WERI-Rb-1 (cell line): ENCODE data around the gene ATP2B2.
"Not testable (repeated sequence)": the region's sequence is repeated elsewhere in the genome, so short reads cannot be mapped to it uniquely, and the experiment has no call there.

Source experiments
- DNase-seq: peaks from one replicate; pipeline ENCODE4 v3.0.0-alpha.2; 2020
- H3K27ac ChIP-seq: fragments of 250-450 bp; sonication (Bioruptor Pico); 2 replicates; pipeline ENCODE4 v1.5.1; 2020; ENCODE audit warnings: mild to moderate bottlenecking, moderate library complexity
- H3K27me3 ChIP-seq: fragments of 250-450 bp; sonication (Bioruptor Pico); 2 replicates; pipeline ENCODE4 v1.5.1; 2021; ENCODE audit warnings: mild to moderate bottlenecking, low read depth, moderate library complexity; ENCODE audit not compliant: insufficient read depth, severe bottlenecking
- H3K36me3 ChIP-seq: fragments of 250-450 bp; sonication (Bioruptor Pico); 2 replicates; pipeline ENCODE4 v1.5.1; 2020; ENCODE audit warnings: mild to moderate bottlenecking, moderate library complexity
- H3K4me3 ChIP-seq: 2 replicates; pipeline ENCODE4 v1.5.1; 2011; ENCODE audit warnings: low read depth, mild to moderate bottlenecking, control low read depth, low read length
- H3K9me3 ChIP-seq: fragments of 250-450 bp; sonication (Bioruptor Pico); 2 replicates; pipeline ENCODE4 v1.5.1; 2021; ENCODE audit warnings: mild to moderate bottlenecking, moderate library complexity; ENCODE audit not compliant: severe bottlenecking
- CTCF ChIP-seq: IDR thresholded peaks from 2 replicates; pipeline ENCODE4 v1.5.1; 2011; ENCODE audit warnings: low read depth, mild to moderate bottlenecking, control low read depth, inconsistent platforms, low read length

Gene ATP2B2

GRCh38 chr3:10383850-10384248, 121.5 kb downstream of the ATP2B2 start:
- TF ChIP-seq CTCF: no peak
- no peak overlapping the region for H3K4me3 ChIP-seq
- H3K36me3 ChIP-seq: no peaks in the 10 kb centered on the region
- no peak overlapping the region for H3K27ac ChIP-seq
- DNase-seq: no peak
- peaks cover 16% of the 10 kb centered on the region for H3K9me3 ChIP-seq
- no peaks in the 10 kb centered on the region for H3K27me3 ChIP-seq

GRCh38 chr3:10382892-10383849, 122.2 kb downstream of the ATP2B2 start:
- no peak for DNase-seq
- no peak overlapping the region for H3K27ac ChIP-seq
- no peaks in the 10 kb centered on the region for H3K27me3 ChIP-seq
- no peak for TF ChIP-seq CTCF
- H3K36me3 ChIP-seq: no peaks in the 10 kb centered on the region
- H3K4me3 ChIP-seq: no peak overlapping the region
- peaks cover 10% of the 10 kb centered on the region for H3K9me3 ChIP-seq

- H3K4me3 ChIP-seq, H3K27ac ChIP-seq, DNase-seq, H3K36me3 ChIP-seq, H3K27me3 ChIP-seq, H3K9me3 ChIP-seq: not testable (repeated sequence)
Measured at GRCh38 chr3:10382445-10382844, 122.9 kb downstream of the ATP2B2 start.

- Histone ChIP-seq H3K4me3 (no peak overlapping the region), H3K9me3 (no peaks in the 10 kb centered on the region), H3K27ac (no peak overlapping the region), H3K36me3 (no peaks in the 10 kb centered on the region), H3K27me3 (no peaks in the 10 kb centered on the region)
- DNase-seq: no peak
- TF ChIP-seq CTCF: no peak
Measured at GRCh38 chr3:10381336-10381735, 124.0 kb downstream of the ATP2B2 start.

GRCh38 chr3:10380906-10381305, 124.5 kb downstream of the ATP2B2 start:
- Histone ChIP-seq H3K4me3 (no peak overlapping the region), H3K27ac (no peak overlapping the region), H3K27me3 (no peaks in the 10 kb centered on the region), H3K36me3 (no peaks in the 10 kb centered on the region), H3K9me3 (no peaks in the 10 kb centered on the region)
- TF ChIP-seq CTCF: no peak
- DNase-seq: no peak

- Histone ChIP-seq H3K27ac (no peak overlapping the region), H3K9me3 (no peaks in the 10 kb centered on the region), H3K4me3 (no peak overlapping the region), H3K36me3 (no peaks in the 10 kb centered on the region), H3K27me3 (no peaks in the 10 kb centered on the region)
- no peak for DNase-seq
- TF ChIP-seq CTCF: no peak
Measured at GRCh38 chr3:10379961-10380360, 125.4 kb downstream of the ATP2B2 start.
